ENCODE measurements around the gene ADAT3. TPM values are rescaled to one million over a fixed set of nuclear protein-coding genes. Genes with fewer than 3 reads are reported as not detected.

ADAT3 gene
- total and polyA plus RNA-seq, 2 donors (not counting 1 experiment from before 2014, with no cell fraction given) = 0.42 to 1.7 TPM

DNA sequence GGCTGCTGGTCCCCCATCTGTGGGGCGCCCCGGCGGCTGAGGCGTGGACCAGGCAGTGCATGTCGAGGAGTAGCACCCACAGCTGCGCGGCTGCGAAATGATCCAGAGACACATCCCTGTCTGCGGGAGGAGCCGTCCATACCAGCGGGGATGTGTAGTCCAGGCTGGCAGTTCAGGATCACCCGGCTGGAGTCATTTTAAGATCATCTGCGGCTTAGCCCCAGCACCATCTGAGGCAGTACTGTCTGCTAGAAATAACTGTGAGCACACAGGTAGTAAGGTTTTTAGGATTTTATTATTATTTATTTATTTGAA lies 3.1 kb downstream of the ADAT3 start:
- Histone ChIP-seq H3K27ac (ENCODE audit: insufficient read depth, low read length) (no peak overlapping the region), H3K4me2 (ENCODE audit: extremely low read depth, insufficient read depth, low read length) (no peak overlapping the region), H3K36me3 (ENCODE audit: control insufficient read depth, insufficient read depth, low read length) (peaks cover 10% of the 10 kb centered on the region), H3K9ac (ENCODE audit: insufficient read depth, low read length) (no peak overlapping the region), H3K27me3 (ENCODE audit: control insufficient read depth, insufficient read depth, low read length) (no peaks in the 10 kb centered on the region), H3K9me3 (ENCODE audit: control insufficient read depth, insufficient read depth, low read depth, low read length) (no peaks in the 10 kb centered on the region), H2AFZ (ENCODE audit: low read length) (no peak overlapping the region), H3K4me3 (replicated peaks in 1 of 4; ENCODE audit: control extremely low read depth in 1 of 4, insufficient read depth in 1 of 4, low read depth in 3 of 4, low read length in 4 of 4) (no peak overlapping the region), H3K4me1 (ENCODE audit: control insufficient read depth, extremely low read depth, insufficient read depth, low read length) (peaks cover 6% of the 10 kb centered on the region), H3K79me2 (ENCODE audit: control insufficient read depth, insufficient read depth, low read length) (peaks cover 54% of the 10 kb centered on the region), H4K20me1 (ENCODE audit: control insufficient read depth, extremely low read depth, insufficient read depth, low read length) (no peaks in the 10 kb centered on the region)
- DNase-seq (ENCODE audit: low read depth in 2 of 2) = no peak
- TF ChIP-seq EZH2 (IDR thresholded peaks at IDR 0.05; ENCODE audit: low read length, missing control alignments) = no peak
- TF ChIP-seq, protein P1, sequence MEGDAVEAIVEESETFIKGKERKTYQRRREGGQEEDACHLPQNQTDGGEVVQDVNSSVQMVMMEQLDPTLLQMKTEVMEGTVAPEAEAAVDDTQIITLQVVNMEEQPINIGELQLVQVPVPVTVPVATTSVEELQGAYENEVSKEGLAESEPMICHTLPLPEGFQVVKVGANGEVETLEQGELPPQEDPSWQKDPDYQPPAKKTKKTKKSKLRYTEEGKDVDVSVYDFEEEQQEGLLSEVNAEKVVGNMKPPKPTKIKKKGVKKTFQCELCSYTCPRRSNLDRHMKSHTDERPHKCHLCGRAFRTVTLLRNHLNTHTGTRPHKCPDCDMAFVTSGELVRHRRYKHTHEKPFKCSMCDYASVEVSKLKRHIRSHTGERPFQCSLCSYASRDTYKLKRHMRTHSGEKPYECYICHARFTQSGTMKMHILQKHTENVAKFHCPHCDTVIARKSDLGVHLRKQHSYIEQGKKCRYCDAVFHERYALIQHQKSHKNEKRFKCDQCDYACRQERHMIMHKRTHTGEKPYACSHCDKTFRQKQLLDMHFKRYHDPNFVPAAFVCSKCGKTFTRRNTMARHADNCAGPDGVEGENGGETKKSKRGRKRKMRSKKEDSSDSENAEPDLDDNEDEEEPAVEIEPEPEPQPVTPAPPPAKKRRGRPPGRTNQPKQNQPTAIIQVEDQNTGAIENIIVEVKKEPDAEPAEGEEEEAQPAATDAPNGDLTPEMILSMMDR (conservative IDR thresholded peaks at IDR 0.05 in 1 of 2, IDR thresholded peaks at IDR 0.05 in 1 of 2; ENCODE audit: low read depth in 1 of 2, low read length in 2 of 2) = no peak

DNA sequence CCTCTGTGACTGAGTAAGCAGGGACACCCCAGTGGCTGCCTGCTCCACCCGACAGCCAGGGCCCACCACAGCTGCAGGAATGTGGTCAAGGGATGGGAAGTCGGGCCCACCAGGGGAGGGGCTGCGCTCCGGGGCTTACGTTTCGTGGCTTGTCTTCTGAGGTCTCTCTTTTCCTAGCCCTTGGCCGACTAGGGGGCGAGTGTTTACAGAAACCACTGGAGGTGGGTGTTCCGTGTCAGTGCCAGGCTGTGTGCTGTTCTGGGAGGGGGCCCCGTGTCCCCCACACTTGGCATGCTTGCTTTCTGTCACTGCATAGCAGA lies 4.5 kb downstream of the ADAT3 start:
- Histone ChIP-seq H3K4me2 (ENCODE audit: extremely low read depth, insufficient read depth, low read length) (peak overlapping the region; percentile 11), H2AFZ (ENCODE audit: low read length) (no peak overlapping the region), H3K9me3 (ENCODE audit: control insufficient read depth, insufficient read depth, low read depth, low read length) (no peaks in the 10 kb centered on the region), H3K36me3 (ENCODE audit: control insufficient read depth, insufficient read depth, low read length) (peaks cover 12% of the 10 kb centered on the region), H3K27me3 (ENCODE audit: control insufficient read depth, insufficient read depth, low read length) (no peaks in the 10 kb centered on the region), H4K20me1 (ENCODE audit: control insufficient read depth, extremely low read depth, insufficient read depth, low read length) (no peaks in the 10 kb centered on the region), H3K4me3 (replicated peaks in 1 of 4; ENCODE audit: control extremely low read depth in 1 of 4, insufficient read depth in 1 of 4, low read depth in 3 of 4, low read length in 4 of 4) (peak overlapping the region in 1 of 4 experiments; percentile 10), H3K27ac (ENCODE audit: insufficient read depth, low read length) (no peak overlapping the region), H3K9ac (ENCODE audit: insufficient read depth, low read length) (no peak overlapping the region), H3K79me2 (ENCODE audit: control insufficient read depth, insufficient read depth, low read length) (peaks cover 62% of the 10 kb centered on the region), H3K4me1 (ENCODE audit: control insufficient read depth, extremely low read depth, insufficient read depth, low read length) (peaks cover 6% of the 10 kb centered on the region)
- TF ChIP-seq EZH2 (IDR thresholded peaks at IDR 0.05; ENCODE audit: low read length, missing control alignments) = no peak
- TF ChIP-seq, protein P1 (conservative IDR thresholded peaks at IDR 0.05 in 1 of 2, IDR thresholded peaks at IDR 0.05 in 1 of 2; ENCODE audit: low read depth in 1 of 2, low read length in 2 of 2) = no peak
- DNase-seq (ENCODE audit: low read depth in 2 of 2) = no peak

DNA sequence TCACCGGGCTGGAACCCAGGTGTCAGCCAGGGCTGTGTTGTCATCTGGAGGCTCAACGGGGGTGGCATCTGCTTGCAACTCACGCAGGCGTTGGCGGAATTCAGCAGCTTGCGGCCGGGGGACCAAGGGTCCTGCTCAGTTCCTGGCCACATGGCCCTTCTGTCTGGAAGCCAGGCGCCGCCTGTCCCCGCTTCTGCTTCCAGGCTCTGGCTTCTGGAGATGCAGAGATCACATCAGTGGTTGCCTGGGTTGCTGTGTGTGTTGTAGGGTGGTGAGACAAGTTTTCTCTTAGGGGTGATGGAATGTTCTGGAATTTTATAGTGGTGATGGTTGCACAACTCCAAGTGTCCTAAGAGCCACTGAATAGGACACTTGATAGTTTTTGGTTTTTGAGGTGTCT lies 5.0 kb downstream of the ADAT3 start:
- TF ChIP-seq, protein P1 (conservative IDR thresholded peaks at IDR 0.05 in 1 of 2, IDR thresholded peaks at IDR 0.05 in 1 of 2; ENCODE audit: low read depth in 1 of 2, low read length in 2 of 2) = no peak
- TF ChIP-seq EZH2 (IDR thresholded peaks at IDR 0.05; ENCODE audit: low read length, missing control alignments) = no peak
- H3K9me3 ChIP-seq (ENCODE audit: control insufficient read depth, insufficient read depth, low read depth, low read length) = no peaks in the 10 kb centered on the region
- peaks cover 62% of the 10 kb centered on the region for H3K79me2 ChIP-seq (ENCODE audit: control insufficient read depth, insufficient read depth, low read length)
- H3K36me3 ChIP-seq (ENCODE audit: control insufficient read depth, insufficient read depth, low read length) = peaks cover 12% of the 10 kb centered on the region
- H3K4me1 ChIP-seq (ENCODE audit: control insufficient read depth, extremely low read depth, insufficient read depth, low read length) = peaks cover 6% of the 10 kb centered on the region
- no peak overlapping the region for H3K4me3 ChIP-seq (replicated peaks in 1 of 4; ENCODE audit: control extremely low read depth in 1 of 4, insufficient read depth in 1 of 4, low read depth in 3 of 4, low read length in 4 of 4)
- H2AFZ ChIP-seq (ENCODE audit: low read length) = no peak overlapping the region
- no peak overlapping the region for H3K9ac ChIP-seq (ENCODE audit: insufficient read depth, low read length)
- H3K27ac ChIP-seq (ENCODE audit: insufficient read depth, low read length) = no peak overlapping the region
- no peaks in the 10 kb centered on the region for H4K20me1 ChIP-seq (ENCODE audit: control insufficient read depth, extremely low read depth, insufficient read depth, low read length)
- no peaks in the 10 kb centered on the region for H3K27me3 ChIP-seq (ENCODE audit: control insufficient read depth, insufficient read depth, low read length)
- peak overlapping the region; percentile 11 for H3K4me2 ChIP-seq (ENCODE audit: extremely low read depth, insufficient read depth, low read length)
- DNase-seq (ENCODE audit: low read depth in 2 of 2) = peak in 1 of 2 donors; percentile 12
